Posterior vena cava (tissue), 2 donors: ENCODE measurements around the gene PLCH2. TPM values are rescaled to one million over a fixed set of nuclear protein-coding genes. Genes with fewer than 3 reads are reported as not detected.

Experiments used
- DNase-seq: peaks from one replicate; pipeline ENCODE4 v3.0.0-alpha.2; 2020; ENCODE audit warnings: low spot score
- intact Hi-C, 2 donors: fragments of 100-400 bp; cut with DNase I; formaldehyde crosslinking; loops; one replicate each; pipeline versions ENCODE4 v1.14.1 to v1.14.2; 2022 to 2023
- total RNA-seq, 2 donors: library from RNA; stranded (reverse); fragmentation: NEBNext Ultra II Directional; extraction: Animal tissue kit (Norgen Biotek cat#: 25700); gene quantifications; one replicate each; pipeline ENCODE4 v1.2.1, GENCODE V29; 2021
- donor health status: DM: yes; HTN: yes; CAD: no.
- donor health status: DM: yes; HTN: yes; CAD: no.

The PLCH2 gene
- total RNA-seq, 2 donors from 2014 or later, result 0.33 to 1.0 TPM

DNA sequence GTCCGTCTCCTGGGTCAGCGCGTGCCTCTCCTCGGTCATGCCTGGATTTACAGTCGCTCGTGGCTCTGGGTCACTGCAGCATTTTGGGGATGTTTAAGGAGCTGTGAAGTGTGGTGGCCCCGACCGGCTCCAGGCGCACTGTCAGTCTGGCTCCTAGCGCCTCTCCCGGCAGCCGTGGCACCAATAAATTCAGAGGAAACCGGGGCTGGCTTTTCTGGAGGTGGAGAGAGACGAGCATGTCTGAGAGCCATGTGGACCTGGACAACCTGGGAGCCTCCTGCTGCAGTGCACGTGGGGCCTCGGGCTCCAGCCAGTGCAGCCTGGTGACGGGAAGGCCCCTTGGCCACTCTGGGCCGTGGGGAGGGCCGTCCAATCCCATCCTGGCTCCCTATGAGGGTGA is 17.1 kb downstream of the PLCH2 start:
- intact Hi-C loops, result no loop called here

GRCh38 chr1:2493691-2494322 is 17.7 kb downstream of the PLCH2 start:
- no peak for DNase-seq
- intact Hi-C loops, result no loop called here

More for the DNA sequence above, 17.1 kb downstream of the PLCH2 start:
- no peak for DNase-seq

- intact Hi-C loops, result no loop called here
- no peak for DNase-seq
Measured at GRCh38 chr1:2494323-2494693, 18.2 kb downstream of the PLCH2 start.

- DNase-seq, result no peak
- intact Hi-C loops, result no loop called here
Measured at GRCh38 chr1:2495026-2495425, 18.9 kb downstream of the PLCH2 start.

DNA sequence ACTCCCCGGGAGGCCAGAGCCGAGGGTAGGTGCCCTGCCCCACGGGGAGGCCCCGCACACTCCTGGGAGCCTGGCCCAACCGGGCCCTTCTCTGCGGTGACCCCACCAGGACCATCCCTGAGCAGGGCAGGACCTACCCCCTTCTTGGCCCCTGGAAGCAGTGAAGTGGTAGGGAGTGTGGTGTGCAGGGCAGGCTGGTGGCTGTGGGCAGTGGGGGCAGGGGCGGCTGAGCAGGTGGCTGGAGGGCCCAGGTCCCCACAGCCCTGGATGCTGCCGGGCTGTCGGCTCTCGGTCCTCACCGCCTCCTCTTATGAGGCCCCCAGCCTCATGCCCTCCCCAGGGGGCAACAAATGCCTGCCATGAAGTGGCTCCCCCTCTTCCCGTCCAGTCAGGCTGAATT is 19.5 kb downstream of the PLCH2 start:
- intact Hi-C loops, result no loop called here
- no peak for DNase-seq

DNA sequence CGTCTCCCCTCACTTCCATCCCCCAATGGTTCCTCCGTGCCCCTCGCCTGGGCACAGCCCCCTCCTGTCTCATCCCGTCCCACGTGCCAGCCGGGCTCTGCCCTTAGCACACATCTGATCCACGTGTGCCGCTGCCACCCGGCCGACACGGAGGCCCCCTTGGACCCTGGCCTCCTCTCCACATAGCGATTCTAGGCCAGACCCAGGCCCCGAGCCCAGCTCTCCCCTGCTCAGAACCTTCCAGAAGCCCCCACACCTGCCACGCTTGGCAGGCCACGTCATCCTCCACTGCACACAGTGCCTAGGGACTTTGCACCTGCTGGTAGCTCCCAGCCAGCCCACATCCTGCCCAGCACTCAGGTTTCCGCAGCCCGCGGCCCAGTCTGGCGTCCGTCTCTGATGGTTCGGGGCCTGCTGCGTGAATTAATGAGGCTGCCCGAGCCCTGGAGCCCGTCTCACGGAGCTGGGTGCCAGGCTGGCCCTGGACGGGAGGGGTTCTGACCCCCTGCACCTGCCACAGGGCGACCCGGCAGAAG is 20.1 kb downstream of the PLCH2 start:
- intact Hi-C loops, result no loop called here
- DNase-seq, result no peak

- intact Hi-C loops, result no loop called here
- no peak for DNase-seq
Measured at GRCh38 chr1:2496746-2497145, 20.7 kb downstream of the PLCH2 start.

DNA sequence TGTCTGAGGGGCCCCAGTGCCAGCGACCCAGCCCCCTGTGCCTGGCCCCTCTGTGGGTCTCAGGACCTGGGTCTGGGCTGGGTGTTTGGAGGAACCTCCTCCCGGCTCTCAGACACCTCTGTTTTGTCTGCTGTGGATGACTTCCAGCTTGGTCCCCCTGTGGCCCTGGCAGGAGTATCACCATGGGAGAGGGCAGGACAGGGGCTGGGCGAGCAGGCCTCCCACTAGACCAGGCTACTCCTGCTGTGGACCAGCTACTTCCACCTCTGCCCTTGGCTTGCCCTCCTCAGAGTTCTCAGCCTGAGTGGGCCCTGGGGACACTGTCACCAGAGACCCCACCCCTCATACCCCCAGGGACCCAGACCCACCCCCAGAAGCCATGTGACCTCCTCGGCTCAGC is 21.8 kb downstream of the PLCH2 start:
- intact Hi-C loops, result no loop called here
- no peak for DNase-seq

GRCh38 chr1:2498648-2499047 is 22.6 kb downstream of the PLCH2 start:
- no peak for DNase-seq
- intact Hi-C loops, result no loop called here

GRCh38 chr1:2499260-2499659 is 23.2 kb downstream of the PLCH2 start:
- intact Hi-C loops, result no loop called here
- DNase-seq, result no peak

DNA sequence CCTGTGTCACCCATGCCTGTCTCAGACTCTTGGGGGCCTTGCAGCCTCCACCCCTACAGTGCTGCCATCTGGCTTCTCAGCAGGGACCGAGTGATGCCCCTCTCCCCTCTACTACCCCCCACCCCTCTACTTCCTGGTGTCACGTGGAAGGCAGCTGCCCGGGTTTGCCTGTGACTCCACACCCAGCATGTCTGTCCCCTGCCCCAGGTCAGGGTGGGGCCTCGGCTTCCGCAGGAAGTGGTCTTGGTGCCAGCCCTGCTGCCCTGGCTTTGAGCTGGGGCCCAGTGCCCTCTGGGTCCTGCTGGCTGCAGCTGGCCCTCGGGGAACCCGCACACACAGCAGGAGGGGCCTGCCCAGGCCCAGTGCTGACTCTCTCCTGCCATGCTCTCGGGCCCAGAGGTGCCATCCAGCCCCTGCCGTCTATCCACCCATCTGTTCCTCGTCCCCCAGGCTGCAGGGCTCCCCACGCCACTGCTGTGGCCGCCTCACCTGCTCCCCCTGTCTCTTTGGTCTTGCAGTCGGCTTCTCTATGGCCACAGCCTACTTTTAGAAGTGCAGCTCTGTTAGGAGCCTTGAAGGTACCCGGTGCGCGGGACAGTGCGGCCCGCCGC is 24.0 kb downstream of the PLCH2 start:
- no peak for DNase-seq
- intact Hi-C loops, result no loop called here

- no peak for DNase-seq
- intact Hi-C loops, result no loop called here
Measured at GRCh38 chr1:2501041-2501819, 25.1 kb downstream of the PLCH2 start.

GRCh38 chr1:2501820-2502119 is 25.7 kb downstream of the PLCH2 start:
- DNase-seq, result no peak
- intact Hi-C loops, result no loop called here

GRCh38 chr1:2502210-2502609 is 26.1 kb downstream of the PLCH2 start:
- intact Hi-C loops, result no loop called here
- DNase-seq, result no peak

DNA sequence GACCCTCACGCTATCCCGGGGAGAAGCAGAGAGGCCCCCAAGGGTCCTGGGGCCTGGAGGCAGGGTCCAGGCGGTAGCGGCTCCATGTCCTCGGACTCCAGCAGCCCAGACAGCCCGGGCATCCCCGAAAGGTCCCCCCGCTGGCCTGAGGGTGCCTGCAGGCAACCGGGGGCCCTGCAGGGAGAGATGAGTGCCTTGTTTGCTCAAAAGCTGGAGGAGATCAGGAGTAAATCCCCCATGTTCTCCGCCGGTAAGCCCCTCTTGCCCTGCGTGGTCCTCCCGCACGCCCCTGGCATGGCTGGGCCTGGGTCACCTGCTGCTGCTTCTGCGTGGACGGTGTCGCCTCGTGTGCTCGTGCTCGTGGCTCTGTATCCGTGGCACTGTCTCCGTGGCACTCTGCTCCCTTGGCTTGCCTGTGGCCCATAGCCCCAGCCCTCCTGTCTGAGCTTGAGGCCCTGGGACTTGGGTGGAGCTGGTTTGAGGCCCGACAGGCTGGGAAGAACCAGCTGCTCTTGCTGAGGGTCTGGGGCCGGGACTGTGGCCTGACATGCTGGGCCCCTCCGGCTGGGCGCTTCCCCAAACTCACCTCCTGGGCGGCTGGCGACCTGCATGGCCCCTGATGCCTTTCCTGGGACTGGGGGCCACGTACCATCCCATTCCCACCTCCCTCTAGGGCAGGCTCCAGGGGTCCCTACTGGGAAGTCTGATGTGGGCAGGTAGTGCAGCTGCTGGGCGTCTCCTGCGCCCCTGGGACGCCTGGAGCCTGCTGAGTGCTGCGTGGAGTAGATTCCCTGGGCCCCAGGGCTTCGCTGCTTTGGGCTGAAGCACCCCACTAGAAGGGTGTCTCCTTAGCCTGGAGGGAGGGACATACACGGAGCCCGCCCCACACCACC is 26.8 kb downstream of the PLCH2 start:
- intact Hi-C loops, result no loop called here
- DNase-seq, result no peak

DNA sequence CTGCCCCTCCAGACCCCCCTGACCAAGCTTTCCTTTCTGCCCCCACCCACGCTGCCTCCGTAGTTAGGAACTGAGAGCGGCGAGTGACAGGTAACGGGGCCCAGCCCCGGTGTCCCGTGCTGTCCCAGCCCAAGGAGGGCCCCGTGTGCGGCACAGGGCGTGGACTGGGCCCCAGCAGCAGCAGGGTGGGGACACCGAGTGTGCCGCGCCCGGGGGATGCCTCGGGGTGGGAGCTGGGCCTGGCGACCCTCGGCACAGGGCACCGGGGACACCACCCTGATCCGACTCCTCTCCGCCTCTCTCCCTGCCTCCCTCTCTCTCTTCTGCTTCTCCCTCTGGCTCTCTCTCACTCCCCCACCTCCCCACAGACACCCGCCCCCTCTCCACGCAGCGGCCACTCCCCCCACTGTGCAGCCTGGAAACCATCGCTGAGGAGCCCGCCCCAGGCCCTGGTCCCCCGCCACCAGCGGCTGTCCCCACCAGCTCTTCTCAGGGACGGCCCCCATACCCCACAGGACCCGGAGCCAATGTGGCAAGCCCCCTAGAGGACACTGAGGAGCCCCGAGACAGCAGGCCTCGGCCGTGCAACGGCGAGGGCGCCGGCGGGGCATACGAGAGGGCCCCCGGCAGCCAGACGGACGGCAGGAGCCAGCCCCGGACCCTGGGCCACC is 27.6 kb downstream of the PLCH2 start:
- intact Hi-C loops, result no loop called here
- no peak for DNase-seq

DNA sequence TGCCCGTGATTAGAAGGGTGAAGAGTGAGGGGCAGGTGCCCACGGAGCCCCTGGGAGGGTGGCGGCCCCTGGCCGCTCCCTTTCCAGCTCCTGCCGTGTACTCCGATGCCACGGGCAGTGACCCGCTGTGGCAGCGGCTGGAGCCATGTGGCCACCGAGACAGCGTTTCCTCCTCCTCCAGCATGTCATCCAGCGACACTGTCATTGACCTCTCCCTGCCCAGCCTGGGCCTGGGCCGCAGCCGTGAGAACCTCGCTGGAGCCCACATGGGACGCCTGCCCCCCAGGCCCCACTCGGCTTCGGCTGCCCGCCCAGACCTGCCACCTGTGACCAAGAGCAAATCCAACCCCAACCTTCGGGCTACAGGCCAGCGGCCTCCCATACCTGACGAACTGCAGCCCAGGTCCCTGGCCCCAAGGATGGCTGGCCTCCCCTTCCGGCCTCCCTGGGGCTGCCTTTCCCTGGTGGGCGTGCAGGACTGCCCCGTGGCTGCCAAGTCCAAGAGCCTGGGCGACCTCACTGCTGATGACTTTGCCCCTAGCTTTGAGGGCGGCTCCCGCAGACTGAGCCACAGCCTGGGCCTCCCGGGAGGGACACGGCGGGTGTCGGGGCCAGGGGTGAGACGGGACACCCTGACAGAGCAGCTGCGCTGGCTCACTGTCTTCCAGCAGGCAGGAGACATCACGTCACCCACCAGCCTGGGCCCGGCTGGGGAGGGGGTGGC is 28.3 kb downstream of the PLCH2 start:
- DNase-seq, result no peak
- intact Hi-C loops, result no loop called here

- DNase-seq, result no peak
- intact Hi-C loops, result no loop called here
Measured at GRCh38 chr1:2504949-2505272, 28.8 kb downstream of the PLCH2 start.

- intact Hi-C loops, result no loop called here
- no peak for DNase-seq
Measured at GRCh38 chr1:2505461-2505994, 29.4 kb downstream of the PLCH2 start.
